ENCODE measurements around the gene MTURN. TPM values are rescaled to one million over a fixed set of nuclear protein-coding genes. Genes with fewer than 3 reads are reported as not detected.
A peak's percentile ranks its signal among the peaks of the same experiment; 100 is the strongest.
"Not testable (repeated sequence)": the region's sequence is repeated elsewhere in the genome, so short reads cannot be mapped to it uniquely, and the experiment has no call there.

Gene MTURN
- 17.7 TPM for total RNA-seq
- long read RNA-seq, full-length matches to known transcripts = 26 of 33 reads
- long read RNA-seq, partial matches to known transcripts = 0 of 33 reads
- long read RNA-seq, other reads (novel, unspliced or antisense) = 7 of 33 reads

- peak; percentile 95 for DNase-seq
- ATAC-seq (ENCODE audit: poor library complexity) = peak; percentile 88
- intact Hi-C loops (cut with DNase I) = no loop called here
Observed at GRCh38 chr7:30134611-30135300, at the start of gene MTURN. TSS of gene MTURN (plus strand) at chr7:30134986. CDS start at chr7:30135137, 151 bp downstream.

GRCh38 chr7:30086529-30086928 is 48.3 kb upstream of the MTURN start:
- DNase-seq (no peak), ATAC-seq (ENCODE audit: poor library complexity) (no peak)
- intact Hi-C loops (cut with DNase I) = no loop called here

- intact Hi-C loops (cut with DNase I) = no loop called here
- ATAC-seq (ENCODE audit: poor library complexity) (no peak), DNase-seq (no peak)
Observed at GRCh38 chr7:30087371-30087770, 47.4 kb upstream of the MTURN start.

GRCh38 chr7:30088362-30088761 is 46.4 kb upstream of the MTURN start:
- intact Hi-C loops (cut with DNase I) = no loop called here
- no peak for DNase-seq
- ATAC-seq (ENCODE audit: poor library complexity) = no peak

- intact Hi-C loops (cut with DNase I) = no loop called here
- ATAC-seq (ENCODE audit: poor library complexity) = no peak
Observed at GRCh38 chr7:30090111-30090510, 44.7 kb upstream of the MTURN start.

GRCh38 chr7:30091491-30091912 is 43.3 kb upstream of the MTURN start:
- intact Hi-C loops (cut with DNase I) = no loop called here
- ATAC-seq (ENCODE audit: poor library complexity) (peak; percentile 77), DNase-seq (no peak)

More at GRCh38 chr7:30090111-30090510, 44.7 kb upstream of the MTURN start:
- DNase-seq = no peak

GRCh38 chr7:30091987-30092386 is 42.8 kb upstream of the MTURN start:
- DNase-seq = no peak
- ATAC-seq (ENCODE audit: poor library complexity) = peak; percentile 47
- intact Hi-C loops (cut with DNase I) = no loop called here

- DNase-seq (peak; percentile 59), ATAC-seq (ENCODE audit: poor library complexity) (peak; percentile 85)
- intact Hi-C loops (cut with DNase I) = no loop called here
Observed at GRCh38 chr7:30093420-30093952, 41.3 kb upstream of the MTURN start.

- DNase-seq; ATAC-seq (ENCODE audit: poor library complexity); intact Hi-C loops (cut with DNase I): not testable (repeated sequence)
Observed at GRCh38 chr7:30098599-30098998, 36.2 kb upstream of the MTURN start.

GRCh38 chr7:30102281-30102680 is 32.5 kb upstream of the MTURN start:
- intact Hi-C loops (cut with DNase I) = no loop called here
- ATAC-seq (ENCODE audit: poor library complexity) (no peak), DNase-seq (no peak)

- DNase-seq (no peak), ATAC-seq (ENCODE audit: poor library complexity) (no peak)
- intact Hi-C loops (cut with DNase I) = no loop called here
Observed at GRCh38 chr7:30104157-30104556, 30.6 kb upstream of the MTURN start.

- ATAC-seq (ENCODE audit: poor library complexity) = no peak
- no peak for DNase-seq
- intact Hi-C loops (cut with DNase I) = no loop called here
Observed at GRCh38 chr7:30112103-30112713, 22.6 kb upstream of the MTURN start.

- intact Hi-C loops (cut with DNase I) = no loop called here
- ATAC-seq (ENCODE audit: poor library complexity) = no peak
- no peak for DNase-seq
Observed at GRCh38 chr7:30113144-30113543, 21.6 kb upstream of the MTURN start.

GRCh38 chr7:30114536-30115238 is 20.1 kb upstream of the MTURN start:
- ATAC-seq (ENCODE audit: poor library complexity) = no peak
- intact Hi-C loops (cut with DNase I) = no loop called here
- DNase-seq = no peak

- ATAC-seq (ENCODE audit: poor library complexity) (no peak), DNase-seq (no peak)
- intact Hi-C loops (cut with DNase I) = no loop called here
Observed at GRCh38 chr7:30115709-30116297, 19.0 kb upstream of the MTURN start.

GRCh38 chr7:30116771-30117170 is 18.0 kb upstream of the MTURN start:
- no peak for DNase-seq
- intact Hi-C loops (cut with DNase I) = no loop called here
- ATAC-seq (ENCODE audit: poor library complexity) = peak; percentile 85

GRCh38 chr7:30117896-30118295 is 16.9 kb upstream of the MTURN start:
- ATAC-seq (ENCODE audit: poor library complexity) = no peak
- DNase-seq = no peak
- intact Hi-C loops (cut with DNase I) = no loop called here

GRCh38 chr7:30119890-30120577 is 14.8 kb upstream of the MTURN start:
- DNase-seq (no peak), ATAC-seq (ENCODE audit: poor library complexity) (no peak)
- intact Hi-C loops (cut with DNase I) = no loop called here

All from Right ventricle myocardium superior (tissue), 1 donor.